Neural progenitor cell (in vitro differentiated cells): Measurements from ENCODE around the gene RAB23. TPM values are rescaled to one million over a fixed set of nuclear protein-coding genes. Genes with fewer than 3 reads are reported as not detected.

Experiments
- DNase-seq: peaks from one replicate; pipeline ENCODE4 v3.0.0-alpha.2; 2016; ENCODE audit warnings: low spot score
- H2AFZ ChIP-seq: fragments of 200-600 bp; sonication (generic); replicated peaks from 2 replicates; pipeline ENCODE4 v1.6.1; 2016; ENCODE audit warnings: antibody characterized with exemption
- H3F3A ChIP-seq: fragments of 200-600 bp; sonication (generic); 2 replicates; pipeline ENCODE4 v1.6.1; 2016; ENCODE audit warnings: antibody characterized with exemption, low read depth
- H3K27ac ChIP-seq: fragments of 200-600 bp; sonication (generic); 2 replicates; pipeline ENCODE4 v1.5.1; 2016; ENCODE audit warnings: mild to moderate bottlenecking
- H3K27me3 ChIP-seq: fragments of 200-600 bp; sonication (generic); 2 replicates; pipeline ENCODE4 v1.6.1; 2016; ENCODE audit warnings: mild to moderate bottlenecking, moderate library complexity
- H3K36me3 ChIP-seq: fragments of 200-600 bp; sonication (generic); 2 replicates; pipeline ENCODE4 v1.5.1; 2016
- H3K4me1 ChIP-seq: fragments of 200-600 bp; sonication (generic); 2 replicates; pipeline ENCODE4 v1.6.1; 2016; ENCODE audit warnings: mixed run types
- H3K4me2 ChIP-seq: fragments of 200-600 bp; sonication (generic); 2 replicates; pipeline ENCODE4 v1.6.1; 2016
- H3K4me3 ChIP-seq: fragments of 200-600 bp; sonication (generic); 2 replicates; pipeline ENCODE4 v1.5.1; 2016
- H3K79me2 ChIP-seq: fragments of 200-600 bp; sonication (generic); 2 replicates; pipeline ENCODE4 v1.6.1; 2016; ENCODE audit warnings: low read depth
- H3K9ac ChIP-seq: fragments of 200-600 bp; sonication (generic); 2 replicates; pipeline ENCODE4 v1.6.1; 2016
- H3K9me3 ChIP-seq: fragments of 200-600 bp; sonication (generic); 2 replicates; pipeline ENCODE4 v1.5.1; 2016; ENCODE audit warnings: low read depth
- H4K20me1 ChIP-seq: fragments of 200-600 bp; sonication (generic); 2 replicates; pipeline ENCODE4 v1.6.1; 2016; ENCODE audit warnings: low read depth
- H3K27ac Mint-ChIP-seq: 3 replicates; pipeline ENCODE4 v1.8.0; 2021; ENCODE audit warnings: mixed read lengths
- H3K27me3 Mint-ChIP-seq: 2 replicates; pipeline ENCODE4 v1.8.0; 2022; ENCODE audit warnings: low read depth, mild to moderate bottlenecking, inconsistent platforms, moderate library complexity, mixed read lengths; ENCODE audit not compliant: insufficient read depth
- H3K36me3 Mint-ChIP-seq: 3 replicates; pipeline ENCODE4 v1.8.0; 2021; ENCODE audit warnings: mixed read lengths
- H3K4me1 Mint-ChIP-seq: 3 replicates; pipeline ENCODE4 v1.8.0; 2021; ENCODE audit warnings: mixed read lengths
- H3K4me3 Mint-ChIP-seq: 3 replicates; pipeline ENCODE4 v1.8.0; 2021; ENCODE audit warnings: mild to moderate bottlenecking, moderate library complexity, mixed read lengths
- H3K9me3 Mint-ChIP-seq: 3 replicates; pipeline ENCODE4 v1.8.0; 2020; ENCODE audit warnings: mixed read lengths
- CTCF ChIP-seq: fragments of 200-600 bp; sonication (generic); IDR thresholded peaks from 2 replicates; pipeline ENCODE4 v1.5.1; 2017; ENCODE audit warnings: antibody characterized with exemption, mild to moderate bottlenecking
- EZH2 ChIP-seq: fragments of 200-600 bp; sonication (generic); IDR thresholded peaks from 2 replicates; pipeline ENCODE4 v1.6.1; 2017; ENCODE audit warnings: antibody characterized with exemption, mild to moderate bottlenecking, moderate library complexity
- EZH2phosphoT487 ChIP-seq: fragments of 200-600 bp; sonication (generic); IDR thresholded peaks from 2 replicates; pipeline ENCODE4 v1.6.1; 2017; ENCODE audit warnings: antibody characterized with exemption
- total RNA-seq: library from RNA; depleted of rRNA; stranded (reverse); fragments of >200 nt; gene quantifications from 2 replicates; pipeline ENCODE4 v1.2.3, GENCODE V29; 2015; ENCODE audit warnings: low replicate concordance

Gene RAB23
- total RNA-seq, 1 donor from 2014 or later: 43.7 TPM

- Histone ChIP-seq H3K4me2 (no peak overlapping the region), H4K20me1 (no peaks in the 10 kb centered on the region), H3K9me3 (no peaks in the 10 kb centered on the region), H3K4me3 (no peak overlapping the region), H3F3A (no peaks in the 10 kb centered on the region), H3K27me3 (no peaks in the 10 kb centered on the region), H3K4me1 (no peaks in the 10 kb centered on the region), H3K79me2 (no peaks in the 10 kb centered on the region), H3K36me3 (peaks cover 6% of the 10 kb centered on the region), H3K27ac (no peak overlapping the region), H3K9ac (no peak overlapping the region), H2AFZ (no peak overlapping the region)
- Mint-ChIP-seq H3K4me3 (no peak overlapping the region), H3K4me1 (no peaks in the 10 kb centered on the region), H3K27ac (no peak overlapping the region), H3K27me3 (no peaks in the 10 kb centered on the region), H3K9me3 (no peaks in the 10 kb centered on the region), H3K36me3 (no peaks in the 10 kb centered on the region)
- TF ChIP-seq CTCF (peak; percentile 19), EZH2phosphoT487 (no peak)
- no peak for DNase-seq
These were observed 32.0 kb downstream of the RAB23 start for GRCh38 chr6:57190140-57190539.

GRCh38 chr6:57183336-57183735 lies 38.8 kb downstream of the RAB23 start:
- Mint-ChIP-seq H3K27ac (no peak overlapping the region), H3K36me3 (peaks cover 7% of the 10 kb centered on the region), H3K4me1 (no peaks in the 10 kb centered on the region), H3K27me3 (no peaks in the 10 kb centered on the region), H3K9me3 (no peaks in the 10 kb centered on the region), H3K4me3 (no peak overlapping the region)
- Histone ChIP-seq H3K9me3 (no peaks in the 10 kb centered on the region), H3K27ac (no peak overlapping the region), H3K36me3 (no peaks in the 10 kb centered on the region), H3K27me3 (no peaks in the 10 kb centered on the region), H3K4me1 (no peaks in the 10 kb centered on the region), H3K4me2 (no peak overlapping the region), H4K20me1 (no peaks in the 10 kb centered on the region), H3K4me3 (no peak overlapping the region), H3F3A (no peaks in the 10 kb centered on the region), H3K9ac (no peak overlapping the region), H3K79me2 (peaks cover 5% of the 10 kb centered on the region), H2AFZ (no peak overlapping the region)
- DNase-seq: no peak
- TF ChIP-seq EZH2phosphoT487: no peak
- TF ChIP-seq EZH2: no peak
- no peak for TF ChIP-seq CTCF

GRCh38 chr6:57182017-57182432 lies 40.1 kb downstream of the RAB23 start:
- H3K27ac ChIP-seq: no peak overlapping the region
- no peaks in the 10 kb centered on the region for H3F3A ChIP-seq
- Mint-ChIP-seq H3K27me3 (no peaks in the 10 kb centered on the region), H3K4me1 (no peaks in the 10 kb centered on the region), H3K27ac (no peak overlapping the region), H3K9me3 (no peaks in the 10 kb centered on the region), H3K36me3 (peaks cover 7% of the 10 kb centered on the region), H3K4me3 (no peak overlapping the region)
- no peaks in the 10 kb centered on the region for H4K20me1 ChIP-seq
- no peak for TF ChIP-seq CTCF
- TF ChIP-seq EZH2phosphoT487: no peak
- no peak for TF ChIP-seq EZH2
- H3K79me2 ChIP-seq: peaks cover 5% of the 10 kb centered on the region
- no peaks in the 10 kb centered on the region for H3K4me1 ChIP-seq
- no peak for DNase-seq
- H3K36me3 ChIP-seq: no peaks in the 10 kb centered on the region
- no peak overlapping the region for H3K4me2 ChIP-seq
- H2AFZ ChIP-seq: no peak overlapping the region
- H3K4me3 ChIP-seq: no peak overlapping the region
- no peak overlapping the region for H3K9ac ChIP-seq
- H3K9me3 ChIP-seq: no peaks in the 10 kb centered on the region
- no peaks in the 10 kb centered on the region for H3K27me3 ChIP-seq
